Adrenal gland (tissue), 12 donors: Measurements from ENCODE around the gene C10orf90. TPM values are rescaled to one million over a fixed set of nuclear protein-coding genes. Genes with fewer than 3 reads are reported as not detected.

Experiments
- DNase-seq, 7 donors: peaks; one replicate each; pipeline ENCODE4 v3.0.0-alpha.2; 2019 to 2020
- H3K27ac ChIP-seq, 5 donors: fragments of 200-600 bp; sonication (generic) in 4 of 5; 1 replicate in 3 of 5; 2 replicates in 2 of 5; pipeline versions ENCODE4 v1.5.1 to v1.8.0; 2016 to 2020; ENCODE audit warnings: mild to moderate bottlenecking in 1 of 5
- H3K27me3 ChIP-seq: fragments of 200-600 bp; 2 replicates; pipeline ENCODE4 v1.8.0; 2021
- H3K36me3 ChIP-seq, 2 donors: fragments of 200-600 bp; replicated peaks in 1 of 2; 1 replicate in 1 of 2; 2 replicates in 1 of 2; pipeline versions ENCODE4 v1.5.1 to v1.8.0; 2018 to 2022
- H3K4me1 ChIP-seq, 2 donors: fragments of 200-600 bp; replicated peaks in 1 of 2; 1 replicate in 1 of 2; 2 replicates in 1 of 2; pipeline versions ENCODE4 v1.5.1 to v1.8.0; 2018 to 2021
- H3K4me3 ChIP-seq, 4 donors: fragments of 200-600 bp; sonication (generic) in 3 of 4; one replicate each; pipeline ENCODE4 v1.5.1; 2016 to 2018
- H3K9me3 ChIP-seq, 3 donors: fragments of 200-600 bp; sonication (generic) in 1 of 3; replicated peaks in 1 of 3; 1 replicate in 2 of 3; 2 replicates in 1 of 3; pipeline versions ENCODE4 v1.5.1 to v1.8.0; 2016 to 2021
- CTCF ChIP-seq, 6 experiments: fragments of 450-650 bp in 4 of 6; fragments of 200-600 bp in 2 of 6; sonication (generic) in 1 of 6; IDR thresholded peaks; 1 replicate in 5 of 6; 2 replicates in 1 of 6; pipeline versions ENCODE4 v1.5.1 to v1.8.0; 2016 to 2021; ENCODE audit warnings: antibody characterized with exemption in 6 of 6, mild to moderate bottlenecking in 2 of 6, moderate library complexity in 1 of 6
- POLR2A ChIP-seq, 2 donors: fragments of 450-650 bp; IDR thresholded peaks; one replicate each; pipeline ENCODE4 v1.6.1; 2017; ENCODE audit warnings: antibody characterized with exemption in 2 of 2, mild to moderate bottlenecking in 2 of 2, moderate library complexity in 1 of 2
- WGBS, 4 donors: extraction: QIAGEN DNeasy Blood & Tissue Kit in 2 of 4; methylation state at CpG; one replicate each; pipeline versions ENCODE4 v1.1.5 to v1.1.7; 2013 to 2017; 5-methylcytosine and 5-hydroxymethylcytosine counted together
- intact Hi-C, 2 donors: fragments of 100-400 bp; cut with DNase I; formaldehyde crosslinking; loops; one replicate each; pipeline versions ENCODE4 v1.14.1 to v1.15.0; 2022 to 2023
- polyA plus RNA-seq, 3 donors: library from polyadenylated mRNA; stranded (reverse); fragments of 200-250 nt in 2 of 3; fragments of 350-450 nt in 1 of 3; fragmentation: Illumina TruSeq in 1 of 3; extraction: RNeasy Lipid Tissue Mini Kit (QIAGEN cat#74804) in 1 of 3; gene quantifications; one replicate each; pipeline ENCODE4 v1.2.3, GENCODE V29; 2013 to 2014
- total RNA-seq, 9 donors: library from RNA; depleted of rRNA in 4 of 9; stranded (reverse); fragments of >200 nt in 4 of 9; fragments of 120-200 nt in 1 of 9; fragmentation: NEBNext Ultra II Directional in 1 of 9; extraction: Animal tissue kit (Norgen Biotek cat#: 25700) in 1 of 9; gene quantifications; one replicate each; pipeline versions ENCODE4 v1.1.0 to v1.2.4, GENCODE V29; 2013 to 2023
- donor health status: healthy with polysubstance abuse.
- donor health status: Bipolar disorder and iron deficiency.
- donor health status: DM: yes; HTN: yes; CAD: no.
- donor health status: DM: no; HTN: no; CAD: no.
- donor health status: DM: no; HTN: no; CAD: no.
- donor health status: DM: yes; HTN: yes; CAD: no.

The C10orf90 gene
- total and polyA plus RNA-seq, 12 donors: 0.10 to 0.18 TPM; not detected in 10

GRCh38 chr10:126425489-126426065 is 244.9 kb downstream of the C10orf90 start:
- H3K4me1 ChIP-seq: no peaks in the 10 kb centered on the region
- H3K4me3 ChIP-seq: no peak overlapping the region
- no peaks in the 10 kb centered on the region for H3K36me3 ChIP-seq
- no peak for TF ChIP-seq CTCF (IDR thresholded peaks at IDR 0.05)
- no peak for TF ChIP-seq POLR2A (IDR thresholded peaks at IDR 0.05)
- no peak overlapping the region for H3K27ac ChIP-seq
- DNase-seq: no peak
- WGBS, 4 donors: 52 to 70% (median 62%) methylated on average over 8 of the region's 8 CpGs
- H3K27me3 ChIP-seq: peaks cover 3% of the 10 kb centered on the region
- no peaks in the 10 kb centered on the region for H3K9me3 ChIP-seq
- intact Hi-C loops: no loop called here

GRCh38 chr10:126425032-126425431 is 245.5 kb downstream of the C10orf90 start:
- intact Hi-C loops: no loop called here
- peaks cover 3% of the 10 kb centered on the region for H3K27me3 ChIP-seq
- no peak overlapping the region for H3K4me3 ChIP-seq
- no peak overlapping the region for H3K27ac ChIP-seq
- DNase-seq: no peak
- H3K9me3 ChIP-seq: no peaks in the 10 kb centered on the region
- WGBS, 4 donors: 78 to 84% (median 79%) methylated on average over 5 of the region's 5 CpGs
- H3K36me3 ChIP-seq: no peaks in the 10 kb centered on the region
- TF ChIP-seq POLR2A (IDR thresholded peaks at IDR 0.05) (no peak), CTCF (IDR thresholded peaks at IDR 0.05) (no peak)
- no peaks in the 10 kb centered on the region for H3K4me1 ChIP-seq

GRCh38 chr10:126423732-126424491 is 246.6 kb downstream of the C10orf90 start:
- Histone ChIP-seq H3K4me3 (no peak overlapping the region), H3K36me3 (no peaks in the 10 kb centered on the region), H3K27me3 (peaks cover 3% of the 10 kb centered on the region), H3K27ac (no peak overlapping the region), H3K9me3 (no peaks in the 10 kb centered on the region), H3K4me1 (no peaks in the 10 kb centered on the region)
- WGBS, 4 donors: 64 to 81% (median 74%) methylated on average over 6 of the region's 6 CpGs
- intact Hi-C loops: no loop called here
- DNase-seq: no peak
- TF ChIP-seq POLR2A (IDR thresholded peaks at IDR 0.05) (no peak), CTCF (IDR thresholded peaks at IDR 0.05) (no peak)

- H3K36me3 ChIP-seq: no peaks in the 10 kb centered on the region
- intact Hi-C loops: no loop called here
- H3K27ac ChIP-seq: no peak overlapping the region
- WGBS, 4 donors: 48 to 64% (median 56%) methylated on average over 1 of the region's 1 CpG
- no peaks in the 10 kb centered on the region for H3K4me1 ChIP-seq
- peaks cover 2% of the 10 kb centered on the region for H3K27me3 ChIP-seq
- no peak for DNase-seq
- no peak for TF ChIP-seq POLR2A (IDR thresholded peaks at IDR 0.05)
- TF ChIP-seq CTCF (IDR thresholded peaks at IDR 0.05): no peak
- no peak overlapping the region for H3K4me3 ChIP-seq
- no peaks in the 10 kb centered on the region for H3K9me3 ChIP-seq
These were observed 247.9 kb downstream of the C10orf90 start for GRCh38 chr10:126422567-126422966.
